Glutamatergic neuron (in vitro differentiated cells): ENCODE measurements around the gene GPR31. TPM values are rescaled to one million over a fixed set of nuclear protein-coding genes. Genes with fewer than 3 reads are reported as not detected.

Experiments
- DNase-seq: peaks from one replicate; pipeline ENCODE4 v3.0.0; 2022
- H3K27ac Mint-ChIP-seq: one replicate; pipeline ENCODE4 v1.8.0; 2020; ENCODE audit warnings: mild to moderate bottlenecking, mixed read lengths, inconsistent platforms; ENCODE audit not compliant: unreplicated experiment
- H3K27me3 Mint-ChIP-seq: one replicate; pipeline ENCODE4 v1.8.0; 2020; ENCODE audit warnings: mild to moderate bottlenecking, moderate library complexity, mixed read lengths, inconsistent platforms; ENCODE audit not compliant: unreplicated experiment
- H3K36me3 Mint-ChIP-seq: one replicate; pipeline ENCODE4 v1.8.0; 2020; ENCODE audit warnings: mild to moderate bottlenecking, mixed read lengths, inconsistent platforms; ENCODE audit not compliant: unreplicated experiment
- H3K4me1 Mint-ChIP-seq: one replicate; pipeline ENCODE4 v1.8.0; 2020; ENCODE audit warnings: mild to moderate bottlenecking, low read depth, mixed read lengths, inconsistent platforms; ENCODE audit not compliant: unreplicated experiment
- H3K4me3 Mint-ChIP-seq: one replicate; pipeline ENCODE4 v1.8.0; 2020; ENCODE audit warnings: mild to moderate bottlenecking, mixed read lengths, inconsistent platforms; ENCODE audit not compliant: unreplicated experiment
- H3K9me3 Mint-ChIP-seq: one replicate; pipeline ENCODE4 v1.8.0; 2020; ENCODE audit warnings: mild to moderate bottlenecking, moderate library complexity, mixed read lengths, inconsistent platforms; ENCODE audit not compliant: unreplicated experiment
- total RNA-seq: library from RNA; stranded (reverse); fragmentation: NEBNext Ultra II Directional; extraction: Animal tissue kit (Norgen Biotek cat#: 25700); gene quantifications from one replicate; pipeline ENCODE4 v1.2.1, GENCODE V29; 2021; ENCODE audit not compliant: unreplicated experiment
- TF ChIP-seq, protein P1 (sequence below): fragments of 200-600 bp; sonication (generic); IDR thresholded peaks from one replicate; pipeline ENCODE4 v1.5.0; 2021; ENCODE audit not compliant: partially characterized antibody, unreplicated experiment

GPR31 gene
- total RNA-seq, 1 donor from 2014 or later: not detected

DNA sequence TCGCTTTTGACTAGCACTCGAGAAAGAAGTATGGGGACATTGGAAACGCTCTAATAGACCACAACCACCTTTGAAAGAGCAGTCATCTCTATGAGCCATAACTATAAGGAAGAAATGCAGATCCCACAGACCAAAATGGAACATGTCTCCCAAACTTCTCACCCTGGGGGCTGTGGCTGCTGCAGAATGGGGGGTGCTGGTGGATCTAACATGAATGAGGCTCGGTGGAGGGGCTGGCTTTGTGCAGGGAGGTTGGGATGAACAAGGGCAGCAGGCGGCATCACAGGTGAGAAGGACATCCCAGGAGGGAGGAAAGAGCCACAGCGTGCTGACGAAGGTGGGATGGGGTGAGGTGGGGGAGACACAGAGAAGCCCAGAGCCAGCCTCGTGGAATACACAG lies 45.4 kb downstream of the GPR31 start:
- H3K27ac Mint-ChIP-seq: no peak overlapping the region

DNA sequence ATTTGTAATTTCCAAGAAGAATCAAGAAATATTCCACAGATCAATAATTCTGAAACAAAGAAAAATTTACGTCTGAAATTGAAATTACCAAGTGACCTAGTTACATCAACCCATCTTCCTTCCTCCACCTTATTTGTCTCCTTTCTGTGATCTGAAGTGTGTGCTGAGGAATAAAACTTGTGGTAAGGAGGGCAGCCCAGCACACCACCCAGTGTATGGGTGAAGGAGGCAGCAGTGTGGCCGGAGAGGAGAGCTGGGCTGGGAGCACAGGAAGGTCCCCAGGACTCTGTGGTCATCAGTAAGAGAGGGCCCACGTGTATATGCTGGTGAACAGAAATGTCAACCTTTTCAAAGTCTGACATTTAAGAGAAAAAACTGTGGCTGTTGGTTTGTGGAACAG lies 46.2 kb downstream of the GPR31 start:
- Mint-ChIP-seq H3K4me1 (peaks cover 6% of the 10 kb centered on the region), H3K27ac (no peak overlapping the region), H3K9me3 (no peaks in the 10 kb centered on the region), H3K36me3 (no peaks in the 10 kb centered on the region), H3K4me3 (no peak overlapping the region), H3K27me3 (peaks cover 5% of the 10 kb centered on the region)
- DNase-seq: no peak
- TF ChIP-seq, protein P1, sequence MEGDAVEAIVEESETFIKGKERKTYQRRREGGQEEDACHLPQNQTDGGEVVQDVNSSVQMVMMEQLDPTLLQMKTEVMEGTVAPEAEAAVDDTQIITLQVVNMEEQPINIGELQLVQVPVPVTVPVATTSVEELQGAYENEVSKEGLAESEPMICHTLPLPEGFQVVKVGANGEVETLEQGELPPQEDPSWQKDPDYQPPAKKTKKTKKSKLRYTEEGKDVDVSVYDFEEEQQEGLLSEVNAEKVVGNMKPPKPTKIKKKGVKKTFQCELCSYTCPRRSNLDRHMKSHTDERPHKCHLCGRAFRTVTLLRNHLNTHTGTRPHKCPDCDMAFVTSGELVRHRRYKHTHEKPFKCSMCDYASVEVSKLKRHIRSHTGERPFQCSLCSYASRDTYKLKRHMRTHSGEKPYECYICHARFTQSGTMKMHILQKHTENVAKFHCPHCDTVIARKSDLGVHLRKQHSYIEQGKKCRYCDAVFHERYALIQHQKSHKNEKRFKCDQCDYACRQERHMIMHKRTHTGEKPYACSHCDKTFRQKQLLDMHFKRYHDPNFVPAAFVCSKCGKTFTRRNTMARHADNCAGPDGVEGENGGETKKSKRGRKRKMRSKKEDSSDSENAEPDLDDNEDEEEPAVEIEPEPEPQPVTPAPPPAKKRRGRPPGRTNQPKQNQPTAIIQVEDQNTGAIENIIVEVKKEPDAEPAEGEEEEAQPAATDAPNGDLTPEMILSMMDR: no peak

More for the DNA sequence above, 45.4 kb downstream of the GPR31 start:
- H3K9me3 Mint-ChIP-seq: no peaks in the 10 kb centered on the region
- TF ChIP-seq, protein P1: no peak
- peaks cover 5% of the 10 kb centered on the region for H3K27me3 Mint-ChIP-seq
- no peak for DNase-seq
- H3K36me3 Mint-ChIP-seq: no peaks in the 10 kb centered on the region
- H3K4me3 Mint-ChIP-seq: no peak overlapping the region
- H3K4me1 Mint-ChIP-seq: peaks cover 6% of the 10 kb centered on the region

DNA sequence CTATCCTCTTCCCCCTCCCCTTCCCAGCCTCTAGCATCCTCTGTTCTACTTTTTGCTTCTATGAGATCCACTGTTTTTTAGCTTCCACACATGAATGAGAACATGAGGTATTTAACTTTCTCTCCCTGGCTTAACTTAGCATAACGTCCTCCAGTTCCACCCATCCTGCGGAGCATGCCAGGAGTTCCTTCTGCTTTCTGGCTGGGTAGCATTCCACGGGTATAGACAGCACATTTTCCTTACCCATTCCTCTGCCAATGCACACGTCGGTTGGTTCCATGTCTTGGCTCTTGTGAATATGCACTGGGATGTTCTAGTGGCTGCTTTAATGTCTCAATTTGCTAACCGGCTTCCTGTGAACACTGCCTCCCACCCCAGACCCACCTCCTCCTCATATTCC lies 48.1 kb downstream of the GPR31 start:
- Mint-ChIP-seq H3K4me1 (peaks cover 4% of the 10 kb centered on the region), H3K27me3 (peaks cover 5% of the 10 kb centered on the region), H3K9me3 (no peaks in the 10 kb centered on the region), H3K27ac (no peak overlapping the region), H3K4me3 (no peak overlapping the region), H3K36me3 (no peaks in the 10 kb centered on the region)
- TF ChIP-seq, protein P1: no peak
- DNase-seq: no peak

DNA sequence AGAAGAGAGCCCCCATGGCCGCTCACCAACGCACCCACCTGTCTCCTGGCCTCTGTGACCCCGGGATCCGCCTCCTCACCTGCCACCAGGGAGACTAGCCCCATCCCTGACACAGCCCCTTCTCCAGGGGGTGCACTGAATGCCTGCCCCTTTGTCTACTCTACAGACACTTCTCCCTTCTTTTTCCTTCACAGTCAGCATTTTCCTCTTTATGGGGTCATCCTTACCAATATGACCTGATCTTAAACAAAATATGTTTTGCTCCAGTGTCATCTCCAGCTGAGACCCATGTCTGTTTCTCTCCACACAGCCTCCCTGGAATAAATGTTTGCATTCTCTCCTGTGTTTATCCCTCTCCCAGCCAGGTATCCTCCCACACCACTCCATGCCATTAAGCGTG lies 49.5 kb downstream of the GPR31 start:
- Mint-ChIP-seq H3K27me3 (peaks cover 5% of the 10 kb centered on the region), H3K4me3 (no peak overlapping the region), H3K27ac (no peak overlapping the region), H3K36me3 (no peaks in the 10 kb centered on the region), H3K9me3 (no peaks in the 10 kb centered on the region), H3K4me1 (no peaks in the 10 kb centered on the region)
- TF ChIP-seq, protein P1: no peak
- DNase-seq: no peak

DNA sequence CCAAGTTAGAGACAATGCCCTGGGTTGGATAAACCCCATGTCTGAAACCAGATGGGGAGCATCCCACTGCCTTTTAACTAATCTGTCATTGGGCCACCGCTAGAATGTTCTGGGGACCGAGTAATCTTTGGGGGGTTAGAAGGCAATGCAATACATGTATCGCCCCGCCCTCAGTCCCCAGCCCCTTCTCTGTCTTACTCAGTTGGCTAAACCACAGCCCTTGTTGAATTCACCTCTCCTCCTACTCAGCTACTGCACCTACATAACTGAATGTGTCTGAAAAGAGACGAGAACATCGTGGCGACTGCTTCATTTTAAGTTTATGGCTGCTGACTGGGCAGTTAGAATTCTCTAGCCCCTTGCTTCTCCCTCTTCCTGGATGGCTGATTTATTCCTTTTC lies 50.0 kb downstream of the GPR31 start:
- TF ChIP-seq, protein P1: no peak
- Mint-ChIP-seq H3K27ac (no peak overlapping the region), H3K9me3 (no peaks in the 10 kb centered on the region), H3K36me3 (no peaks in the 10 kb centered on the region), H3K4me3 (no peak overlapping the region), H3K27me3 (peaks cover 5% of the 10 kb centered on the region), H3K4me1 (no peaks in the 10 kb centered on the region)
- DNase-seq: no peak
